ENCODE data around the gene PTPRCAP.

- TF ChIP-seq CTCF (IDR thresholded peaks at IDR 0.05) (peak in 2 of 6 experiments; percentile 18 to 34), POLR2A (IDR thresholded peaks at IDR 0.05) (peak in 1 of 2 donors; percentile 70)
Observed at GRCh38 chr11:67482827-67483798, 45.6 kb upstream of the PTPRCAP start, which contains the start of gene AIP.
